ENCODE measurements around the gene WSB1.

GRCh38 chr17:27360507-27360906 lies 66.6 kb downstream of the WSB1 start:
- no peak for TF ChIP-seq CTCF (IDR thresholded peaks at IDR 0.05; ENCODE audit: insufficient read depth, low read length)
- no peak for TF ChIP-seq GABPA (IDR thresholded peaks at IDR 0.05; ENCODE audit: low read depth)
- TF ChIP-seq POLR2AphosphoS5 (IDR thresholded peaks at IDR 0.05; ENCODE audit: low read depth): no peak
- TF ChIP-seq REST (IDR thresholded peaks at IDR 0.05; ENCODE audit: insufficient replicate concordance, low read depth): no peak
